Naive thymus-derived CD4-positive, alpha-beta T cell (primary cell): ENCODE results near the gene ADGRL3. TPM values are rescaled to one million over a fixed set of nuclear protein-coding genes. Genes with fewer than 3 reads are reported as not detected.

Experiments
- ATAC-seq: fragments of 150-1000 bp; cut with Tn5 transposase; 2 replicates; pipeline ENCODE4 v1.10.0; 2021; ENCODE audit warnings: mild to moderate bottlenecking, moderate library complexity
- CTCF ChIA-PET: fragments of 350-600 bp; sonication (Branson Sonifier 250); formaldehyde crosslinking; loops from one replicate; lab custom pipeline; 2021; ENCODE audit warnings: antibody characterized with exemption; lab: Charles Lee
- POLR2A ChIA-PET: fragments of 350-600 bp; sonication (Branson Sonifier 250); formaldehyde crosslinking; loops from one replicate; lab custom pipeline; 2021; ENCODE audit warnings: antibody characterized with exemption, inconsistent platforms; lab: Charles Lee
- DNase-seq, 9 donors: peaks; one replicate each; pipeline versions ENCODE4 v3.0.0 to v3.0.0-alpha.2; 2020 to 2022; ENCODE audit warnings: mixed read lengths in 1 of 9
- H3K27ac ChIP-seq: one replicate; pipeline ENCODE4 v1.7.0; 2013; ENCODE audit warnings: mild to moderate bottlenecking, low read depth, low read length, moderate library complexity
- H3K27me3 ChIP-seq, 2 donors: one replicate each; pipeline ENCODE4 v1.7.0; 2013; ENCODE audit warnings: low read length in 2 of 2, mild to moderate bottlenecking in 2 of 2, moderate library complexity in 2 of 2; ENCODE audit not compliant: control insufficient read depth in 2 of 2, insufficient read depth in 2 of 2
- H3K36me3 ChIP-seq, 3 experiments: 1 replicate in 2 of 3; 2 replicates in 1 of 3; pipeline ENCODE4 v1.7.0; 2013; ENCODE audit warnings: low read length in 3 of 3, mild to moderate bottlenecking in 3 of 3, moderate library complexity in 1 of 3; ENCODE audit not compliant: insufficient read depth in 3 of 3, control insufficient read depth in 2 of 3
- H3K4me1 ChIP-seq, 2 donors: one replicate each; pipeline ENCODE4 v1.7.0; 2013; ENCODE audit warnings: low read length in 2 of 2, mild to moderate bottlenecking in 2 of 2, moderate library complexity in 1 of 2; ENCODE audit not compliant: control insufficient read depth in 2 of 2, insufficient read depth in 2 of 2
- H3K4me3 ChIP-seq: 2 replicates; pipeline ENCODE4 v1.7.0; 2013; ENCODE audit warnings: mild to moderate bottlenecking, low read length
- H3K9me3 ChIP-seq, 3 experiments: 1 replicate in 2 of 3; 2 replicates in 1 of 3; pipeline ENCODE4 v1.7.0; 2013; ENCODE audit warnings: low read length in 3 of 3; ENCODE audit not compliant: control insufficient read depth in 2 of 3
- H3K27ac Mint-ChIP-seq, 9 donors: one replicate each; pipeline ENCODE4 v1.8.0; 2020 to 2022; ENCODE audit warnings: mixed read lengths in 9 of 9, mild to moderate bottlenecking in 8 of 9, moderate library complexity in 5 of 9, inconsistent platforms in 2 of 9
- H3K27me3 Mint-ChIP-seq, 5 donors: one replicate each; pipeline ENCODE4 v1.8.0; 2021 to 2022; ENCODE audit warnings: mixed read lengths in 5 of 5, mild to moderate bottlenecking in 1 of 5
- H3K36me3 Mint-ChIP-seq, 5 donors: one replicate each; pipeline ENCODE4 v1.8.0; 2020 to 2022; ENCODE audit warnings: mixed read lengths in 5 of 5, mild to moderate bottlenecking in 3 of 5, inconsistent platforms in 1 of 5
- H3K4me1 Mint-ChIP-seq, 7 donors: one replicate each; pipeline ENCODE4 v1.8.0; 2020 to 2022; ENCODE audit warnings: mixed read lengths in 7 of 7, mild to moderate bottlenecking in 3 of 7, inconsistent platforms in 1 of 7
- H3K4me3 Mint-ChIP-seq, 10 donors: one replicate each; pipeline ENCODE4 v1.8.0; 2020 to 2022; ENCODE audit warnings: mild to moderate bottlenecking in 10 of 10, mixed read lengths in 10 of 10, moderate library complexity in 6 of 10, inconsistent platforms in 2 of 10
- H3K9me3 Mint-ChIP-seq, 11 donors: one replicate each; pipeline ENCODE4 v1.8.0; 2020 to 2022; ENCODE audit warnings: mixed read lengths in 11 of 11, mild to moderate bottlenecking in 4 of 11, inconsistent platforms in 1 of 11, moderate library complexity in 1 of 11
- intact Hi-C, 2 donors: fragments of 100-400 bp; cut with micrococcal nuclease; formaldehyde crosslinking; loops; one replicate each; pipeline ENCODE4 v1.15.1; 2023
- polyA plus RNA-seq, 2 donors: library from polyadenylated mRNA; unstranded; fragments of 300-500 nt; fragmentation: Illumina TruSeq; gene quantifications; one replicate each; pipeline ENCODE4 v1.2.3, GENCODE V29; 2021
- total RNA-seq, 6 experiments: library from RNA in 5 of 6; stranded (reverse) in 5 of 6; gene quantifications; 1 replicate in 5 of 6; 2 replicates in 1 of 6; pipeline ENCODE4 v1.2.3 and lab custom pipeline; 2021 to 2026

Gene ADGRL3
- total and polyA plus RNA-seq, 7 experiments from 2014 or later: not detected

DNA sequence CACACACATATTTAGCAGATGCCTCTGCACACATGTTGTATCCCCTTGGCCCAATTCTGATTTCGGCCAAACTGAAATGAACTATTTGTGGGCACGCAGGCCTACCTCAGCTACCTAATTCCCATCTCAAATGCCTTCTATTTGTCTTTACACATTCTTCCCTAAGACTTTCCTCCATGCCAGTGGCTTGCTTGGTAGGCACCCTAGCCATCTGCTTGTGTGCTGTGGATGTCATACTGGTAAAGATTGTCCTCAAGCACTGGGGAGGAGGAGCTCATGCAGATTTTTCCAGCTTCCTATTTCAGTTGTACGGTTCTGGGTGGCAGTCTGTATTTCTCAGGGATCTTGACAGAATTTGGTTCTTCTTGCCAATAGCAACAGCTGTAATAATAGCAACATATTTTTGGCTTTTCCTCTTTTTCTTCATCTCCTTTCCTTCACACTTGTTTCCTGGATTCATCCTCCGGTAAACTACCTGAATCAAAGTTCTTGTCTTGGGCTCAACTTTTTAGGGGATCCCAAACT lies 514.3 kb downstream of the ADGRL3 start:
- H3K9me3 ChIP-seq: no peaks in the 10 kb centered on the region
- DNase-seq (no peak), ATAC-seq (no peak)
- H3K4me3 ChIP-seq: no peak overlapping the region
- intact Hi-C loops: no loop called here
- no peak overlapping the region for H3K27ac ChIP-seq
- ChIA-PET POLR2A (no interaction called here), CTCF (no interaction called here)
- Mint-ChIP-seq H3K4me1 (no peaks in the 10 kb centered on the region), H3K27ac (no peak overlapping the region), H3K36me3 (no peaks in the 10 kb centered on the region), H3K27me3 (no peaks in the 10 kb centered on the region), H3K4me3 (no peak overlapping the region), H3K9me3 (peaks cover 0 to 7% (median 0%) of the 10 kb centered on the region in 11 donors)
- no peaks in the 10 kb centered on the region for H3K4me1 ChIP-seq
- H3K27me3 ChIP-seq: no peaks in the 10 kb centered on the region
- H3K36me3 ChIP-seq: no peaks in the 10 kb centered on the region

DNA sequence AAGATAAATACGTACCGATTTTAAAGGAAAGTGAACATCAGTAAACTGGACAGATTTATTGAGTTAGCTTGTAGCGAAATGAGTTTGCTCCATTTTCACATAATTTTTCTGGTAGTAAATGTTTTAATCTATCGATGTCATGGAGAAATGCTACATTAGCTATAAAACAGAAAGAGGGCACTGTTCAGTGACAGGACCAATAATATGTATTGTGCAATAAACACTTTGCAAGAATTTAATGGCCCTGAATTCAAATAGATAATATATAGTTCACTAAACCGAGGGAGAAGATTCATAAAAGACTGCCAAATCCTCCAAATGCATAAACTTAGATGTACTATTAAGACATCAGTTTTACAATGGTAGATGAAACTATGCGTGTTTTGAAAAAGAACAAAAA lies 516.3 kb downstream of the ADGRL3 start:
- intact Hi-C loops: no loop called here

DNA sequence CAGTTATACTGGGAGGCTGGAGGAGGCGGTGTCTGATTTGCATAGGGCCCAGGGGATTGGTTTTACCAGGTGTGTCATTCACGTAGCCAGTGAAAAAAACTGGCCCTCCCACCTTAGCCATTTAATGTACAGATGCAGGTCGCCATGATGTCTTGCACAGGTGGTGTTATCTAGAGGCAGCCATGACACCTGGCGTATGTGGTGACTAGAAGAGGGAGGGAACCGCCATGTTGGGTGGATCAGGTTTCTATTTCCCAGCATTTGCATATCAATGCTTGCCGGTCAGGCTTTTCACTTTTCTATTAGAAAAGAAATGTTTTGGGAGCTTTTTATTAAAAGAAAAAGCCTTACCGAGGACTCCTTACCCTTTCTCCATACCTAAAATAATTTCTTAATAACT lies 523.4 kb downstream of the ADGRL3 start:
- CTCF ChIA-PET: no interaction called here

More for the DNA sequence above, 516.3 kb downstream of the ADGRL3 start:
- ChIA-PET CTCF (no interaction called here), POLR2A (no interaction called here)
- Mint-ChIP-seq H3K9me3 (peaks cover 0 to 7% (median 3%) of the 10 kb centered on the region in 11 donors), H3K27ac (no peak overlapping the region), H3K4me3 (no peak overlapping the region), H3K27me3 (no peaks in the 10 kb centered on the region), H3K4me1 (no peaks in the 10 kb centered on the region), H3K36me3 (no peaks in the 10 kb centered on the region)
- no peaks in the 10 kb centered on the region for H3K9me3 ChIP-seq
- H3K27ac ChIP-seq: no peak overlapping the region
- no peak overlapping the region for H3K4me3 ChIP-seq
- H3K27me3 ChIP-seq: no peaks in the 10 kb centered on the region
- DNase-seq (no peak), ATAC-seq (no peak)
- H3K4me1 ChIP-seq: no peaks in the 10 kb centered on the region
- H3K36me3 ChIP-seq: no peaks in the 10 kb centered on the region

DNA sequence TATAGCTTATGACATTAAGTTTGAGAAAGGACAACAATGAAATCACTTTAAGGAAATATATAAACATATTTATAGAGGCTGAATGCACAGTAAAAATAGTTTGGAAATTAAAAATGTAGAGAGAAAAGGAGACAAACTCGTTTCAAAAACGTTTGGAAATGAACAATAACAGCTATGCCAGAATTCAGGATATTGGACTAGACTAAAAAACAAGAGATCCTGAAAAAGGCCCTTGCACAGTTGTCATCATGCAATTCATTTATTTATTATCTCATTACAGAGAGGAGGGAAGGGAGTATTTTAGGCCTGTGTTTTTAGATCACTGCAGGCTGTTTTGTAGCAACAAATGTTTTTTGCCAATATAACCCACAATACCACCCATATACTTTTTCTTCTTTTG lies 527.2 kb downstream of the ADGRL3 start:
- Mint-ChIP-seq H3K36me3 (no peaks in the 10 kb centered on the region), H3K9me3 (peaks cover 0 to 10% (median 2%) of the 10 kb centered on the region in 11 donors), H3K27me3 (no peaks in the 10 kb centered on the region), H3K27ac (no peak overlapping the region), H3K4me3 (no peak overlapping the region), H3K4me1 (no peaks in the 10 kb centered on the region)
- ChIA-PET POLR2A (no interaction called here), CTCF (no interaction called here)
- ATAC-seq: no peak
- Histone ChIP-seq H3K9me3 (no peaks in the 10 kb centered on the region), H3K27me3 (no peaks in the 10 kb centered on the region), H3K4me3 (no peak overlapping the region), H3K36me3 (no peaks in the 10 kb centered on the region), H3K27ac (no peak overlapping the region), H3K4me1 (no peaks in the 10 kb centered on the region)
- intact Hi-C loops: no loop called here
- no peak for DNase-seq

More for the DNA sequence above, 523.4 kb downstream of the ADGRL3 start:
- H3K27me3 Mint-ChIP-seq: no peaks in the 10 kb centered on the region
- ATAC-seq (no peak), DNase-seq (no peak)
- Histone ChIP-seq H3K4me1 (no peaks in the 10 kb centered on the region), H3K36me3 (no peaks in the 10 kb centered on the region), H3K9me3 (no peaks in the 10 kb centered on the region), H3K4me3 (no peak overlapping the region), H3K27me3 (no peaks in the 10 kb centered on the region), H3K27ac (no peak overlapping the region)
- intact Hi-C loops: no loop called here
- H3K4me1 Mint-ChIP-seq: no peaks in the 10 kb centered on the region
- H3K4me3 Mint-ChIP-seq: no peak overlapping the region
- peaks cover 0 to 10% (median 3%) of the 10 kb centered on the region in 11 donors for H3K9me3 Mint-ChIP-seq
- no peaks in the 10 kb centered on the region for H3K36me3 Mint-ChIP-seq
- H3K27ac Mint-ChIP-seq: no peak overlapping the region
- POLR2A ChIA-PET: no interaction called here

DNA sequence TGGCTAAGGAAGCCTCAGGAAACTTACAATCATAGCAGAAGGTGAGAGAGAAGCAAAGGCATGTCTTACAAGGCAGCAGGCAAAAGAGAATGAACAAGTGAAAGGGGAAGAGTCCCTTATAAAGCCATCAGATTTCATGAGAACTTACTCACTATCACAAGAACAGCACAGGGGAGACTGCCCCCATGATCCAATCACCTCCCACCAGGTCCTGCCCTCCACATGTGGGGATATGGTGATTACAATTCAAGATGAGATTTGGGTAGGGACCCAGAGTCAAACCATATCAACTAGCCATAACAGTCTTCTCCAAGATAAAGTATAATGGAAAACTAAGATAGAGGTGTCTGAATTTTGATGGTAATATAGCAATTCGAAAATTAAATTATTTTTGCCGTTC lies 534.3 kb downstream of the ADGRL3 start:
- H3K36me3 Mint-ChIP-seq: no peaks in the 10 kb centered on the region
- H3K4me3 ChIP-seq: no peak overlapping the region
- H3K27ac Mint-ChIP-seq: no peak overlapping the region
- H3K4me1 ChIP-seq: no peaks in the 10 kb centered on the region
- H3K27ac ChIP-seq: no peak overlapping the region
- no peaks in the 10 kb centered on the region for H3K4me1 Mint-ChIP-seq
- no peaks in the 10 kb centered on the region for H3K9me3 ChIP-seq
- no peak overlapping the region for H3K4me3 Mint-ChIP-seq
- no peaks in the 10 kb centered on the region for H3K27me3 ChIP-seq
- POLR2A ChIA-PET: no interaction called here
- peaks cover 0 to 12% (median 2%) of the 10 kb centered on the region in 11 donors for H3K9me3 Mint-ChIP-seq
- CTCF ChIA-PET: no interaction called here
- no peaks in the 10 kb centered on the region for H3K36me3 ChIP-seq
- no peaks in the 10 kb centered on the region for H3K27me3 Mint-ChIP-seq
- no peak for DNase-seq
- intact Hi-C loops: no loop called here
- ATAC-seq: no peak

DNA sequence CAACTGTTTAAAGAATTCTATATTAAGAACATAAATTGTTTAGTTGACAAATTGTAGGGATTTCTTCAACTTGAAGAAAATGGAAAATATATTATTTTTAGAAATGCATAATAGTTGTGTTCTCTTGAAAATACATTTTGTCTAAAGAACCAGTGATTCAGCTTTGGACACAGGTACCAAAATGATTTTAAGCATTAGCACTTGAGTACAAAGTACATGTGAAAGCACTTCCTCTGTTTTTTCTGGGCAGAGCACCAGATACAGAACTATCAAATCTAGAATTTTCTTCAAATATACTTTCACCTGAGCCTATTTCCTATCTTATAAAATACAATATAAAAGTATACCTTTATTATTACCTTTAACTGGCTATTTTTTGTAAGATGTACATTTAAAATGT lies 539.8 kb downstream of the ADGRL3 start:
- no peak overlapping the region for H3K4me3 Mint-ChIP-seq
- no peaks in the 10 kb centered on the region for H3K36me3 Mint-ChIP-seq
- H3K36me3 ChIP-seq: no peaks in the 10 kb centered on the region
- no peaks in the 10 kb centered on the region for H3K4me1 Mint-ChIP-seq
- CTCF ChIA-PET: no interaction called here
- H3K27ac Mint-ChIP-seq: no peak overlapping the region
- no peak for ATAC-seq
- no peak overlapping the region for H3K27ac ChIP-seq
- H3K4me3 ChIP-seq: no peak overlapping the region
- no peaks in the 10 kb centered on the region for H3K4me1 ChIP-seq
- no peak for DNase-seq
- intact Hi-C loops: no loop called here
- no peaks in the 10 kb centered on the region for H3K27me3 ChIP-seq
- H3K27me3 Mint-ChIP-seq: no peaks in the 10 kb centered on the region
- no peaks in the 10 kb centered on the region for H3K9me3 ChIP-seq
- POLR2A ChIA-PET: no interaction called here
- H3K9me3 Mint-ChIP-seq: peaks cover 0 to 10% (median 4%) of the 10 kb centered on the region in 11 donors

DNA sequence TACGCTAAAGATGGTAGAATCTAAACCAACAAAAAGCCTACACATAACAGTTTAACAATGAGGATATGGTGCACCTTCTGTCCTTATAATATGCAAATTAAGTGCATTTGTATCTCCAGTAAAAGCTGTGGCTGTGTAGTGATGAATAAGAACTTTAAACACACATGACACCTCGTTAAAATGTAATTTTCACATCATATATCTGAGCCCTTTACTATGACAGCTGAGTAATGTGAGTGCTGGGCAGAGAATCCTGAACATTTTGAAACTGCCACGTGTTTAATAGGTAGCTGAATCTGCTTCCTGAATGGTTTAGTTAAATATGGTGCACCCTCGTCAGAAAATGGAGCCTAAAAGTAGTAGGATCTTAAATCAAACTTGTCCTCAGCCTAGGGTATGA lies 540.8 kb downstream of the ADGRL3 start:
- Histone ChIP-seq H3K4me1 (no peaks in the 10 kb centered on the region), H3K4me3 (no peak overlapping the region), H3K9me3 (no peaks in the 10 kb centered on the region), H3K36me3 (no peaks in the 10 kb centered on the region), H3K27me3 (no peaks in the 10 kb centered on the region), H3K27ac (no peak overlapping the region)
- ATAC-seq: no peak
- ChIA-PET CTCF (no interaction called here), POLR2A (no interaction called here)
- no peak overlapping the region for H3K27ac Mint-ChIP-seq
- no peaks in the 10 kb centered on the region for H3K4me1 Mint-ChIP-seq
- no peaks in the 10 kb centered on the region for H3K36me3 Mint-ChIP-seq
- H3K4me3 Mint-ChIP-seq: no peak overlapping the region
- H3K27me3 Mint-ChIP-seq: no peaks in the 10 kb centered on the region
- intact Hi-C loops: no loop called here
- peaks cover 0 to 13% (median 3%) of the 10 kb centered on the region in 11 donors for H3K9me3 Mint-ChIP-seq
- DNase-seq: no peak
